NB4 (cell line): ENCODE results near the gene MACC1.

ENCODE experiments used
- POLR2A ChIP-seq: IDR thresholded peaks from 2 replicates; pipeline ENCODE4 v1.6.1; 2011; ENCODE audit warnings: mild to moderate bottlenecking; ENCODE audit not compliant: insufficient read length; ENCODE audit errors: extremely low read depth
- TF ChIP-seq, protein P1 (sequence below): IDR thresholded peaks from one replicate; pipeline ENCODE4 v1.5.1; 2012; ENCODE audit warnings: low read depth, low read length

DNA sequence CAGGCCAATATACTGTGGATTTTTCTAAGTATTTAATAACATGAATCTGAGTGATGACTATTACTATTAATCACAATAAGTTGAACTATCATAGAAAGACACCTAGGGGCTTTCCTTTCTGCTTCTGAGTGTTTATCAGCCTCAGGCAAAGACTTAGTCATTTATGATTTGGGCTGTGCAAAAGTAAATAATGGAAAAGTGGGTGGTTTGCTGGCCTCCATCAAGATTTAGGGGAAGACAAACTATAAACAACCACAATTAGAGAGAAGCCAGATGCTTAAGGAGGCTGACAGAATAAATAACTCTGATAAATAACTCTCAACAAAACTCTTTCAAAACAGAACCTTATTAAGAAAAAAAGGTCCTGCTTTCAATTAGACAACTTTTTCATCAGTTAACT is 64.7 kb downstream of the MACC1 start:
- no peak for TF ChIP-seq POLR2A
- TF ChIP-seq, protein P1, sequence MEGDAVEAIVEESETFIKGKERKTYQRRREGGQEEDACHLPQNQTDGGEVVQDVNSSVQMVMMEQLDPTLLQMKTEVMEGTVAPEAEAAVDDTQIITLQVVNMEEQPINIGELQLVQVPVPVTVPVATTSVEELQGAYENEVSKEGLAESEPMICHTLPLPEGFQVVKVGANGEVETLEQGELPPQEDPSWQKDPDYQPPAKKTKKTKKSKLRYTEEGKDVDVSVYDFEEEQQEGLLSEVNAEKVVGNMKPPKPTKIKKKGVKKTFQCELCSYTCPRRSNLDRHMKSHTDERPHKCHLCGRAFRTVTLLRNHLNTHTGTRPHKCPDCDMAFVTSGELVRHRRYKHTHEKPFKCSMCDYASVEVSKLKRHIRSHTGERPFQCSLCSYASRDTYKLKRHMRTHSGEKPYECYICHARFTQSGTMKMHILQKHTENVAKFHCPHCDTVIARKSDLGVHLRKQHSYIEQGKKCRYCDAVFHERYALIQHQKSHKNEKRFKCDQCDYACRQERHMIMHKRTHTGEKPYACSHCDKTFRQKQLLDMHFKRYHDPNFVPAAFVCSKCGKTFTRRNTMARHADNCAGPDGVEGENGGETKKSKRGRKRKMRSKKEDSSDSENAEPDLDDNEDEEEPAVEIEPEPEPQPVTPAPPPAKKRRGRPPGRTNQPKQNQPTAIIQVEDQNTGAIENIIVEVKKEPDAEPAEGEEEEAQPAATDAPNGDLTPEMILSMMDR, result no peak
